GM19099 (cell line): ENCODE data around the gene CLDN10.

Experiments
- POLR2A ChIP-seq: IDR thresholded peaks from 3 replicates; pipeline ENCODE4 v1.6.1; 2011; ENCODE audit warnings: low read depth; ENCODE audit not compliant: insufficient read length; ENCODE audit errors: extremely low read depth

CLDN10 gene

DNA sequence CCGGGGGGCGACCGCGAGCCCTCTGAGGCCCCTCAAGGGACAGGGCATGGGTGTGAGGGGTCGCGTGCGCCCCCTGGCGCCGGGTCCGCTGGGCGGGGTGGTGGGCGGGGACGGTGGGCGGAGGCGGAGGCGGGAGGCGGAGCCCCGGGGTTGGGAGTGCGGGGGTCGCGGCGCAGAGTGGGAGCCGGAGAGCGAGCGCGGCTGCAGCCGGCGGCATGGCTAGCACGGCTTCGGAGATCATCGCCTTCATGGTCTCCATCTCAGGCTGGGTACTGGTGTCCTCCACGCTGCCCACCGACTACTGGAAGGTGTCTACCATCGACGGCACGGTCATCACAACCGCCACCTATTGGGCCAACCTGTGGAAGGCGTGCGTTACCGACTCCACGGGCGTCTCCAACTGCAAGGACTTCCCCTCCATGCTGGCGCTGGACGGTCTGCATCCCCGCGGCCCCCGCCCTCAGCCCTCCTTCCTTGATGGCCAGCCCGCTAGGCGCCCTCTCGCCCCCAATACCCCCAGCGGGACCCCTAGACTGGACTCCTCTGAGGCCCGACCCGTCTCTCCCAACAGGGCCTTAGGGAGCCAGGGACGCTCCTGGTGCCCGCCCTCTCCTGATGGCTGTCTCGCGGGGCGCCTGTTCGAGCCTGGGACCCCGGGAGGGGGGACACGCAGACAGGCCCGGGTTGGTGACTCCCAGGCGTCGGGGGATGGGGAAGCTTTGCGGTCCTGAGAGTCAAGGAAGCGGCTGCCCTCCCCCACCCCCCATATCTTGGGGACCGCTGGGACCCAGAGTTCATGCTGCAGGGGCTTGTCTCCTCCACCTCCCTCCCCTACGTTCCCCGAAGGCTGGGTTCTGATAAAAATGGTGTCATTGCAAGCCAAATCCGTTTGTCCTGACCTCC lies at the start of gene CLDN10:
TSS of gene CLDN10 (plus strand) at position 182 of the 903 bp plus-strand sequence. CDS start at position 216, 34 bp downstream.
- no peak for TF ChIP-seq POLR2A

GRCh38 chr13:95503662-95504061 lies 48.9 kb upstream of the CLDN10 start:
- no peak for TF ChIP-seq POLR2A

DNA sequence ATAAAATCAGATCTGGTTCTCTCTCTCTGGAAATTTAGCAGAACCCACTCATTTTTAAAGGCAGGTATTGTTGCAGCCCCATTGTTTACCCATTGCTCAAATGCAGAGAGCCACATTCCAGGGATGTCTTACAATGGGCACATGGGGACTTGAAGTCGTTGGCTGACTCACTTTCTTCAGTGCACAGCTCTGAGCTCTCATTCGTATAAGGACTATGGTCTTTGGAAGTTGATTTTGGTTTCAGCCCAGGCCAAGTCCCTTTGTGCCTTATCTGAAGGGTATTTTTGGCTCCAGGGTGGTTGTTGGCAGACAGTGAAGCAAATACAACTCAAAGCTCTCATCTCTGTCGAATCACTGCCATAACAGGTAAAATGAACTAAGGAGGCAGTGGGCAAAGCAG lies 47.3 kb upstream of the CLDN10 start:
- no peak for TF ChIP-seq POLR2A

DNA sequence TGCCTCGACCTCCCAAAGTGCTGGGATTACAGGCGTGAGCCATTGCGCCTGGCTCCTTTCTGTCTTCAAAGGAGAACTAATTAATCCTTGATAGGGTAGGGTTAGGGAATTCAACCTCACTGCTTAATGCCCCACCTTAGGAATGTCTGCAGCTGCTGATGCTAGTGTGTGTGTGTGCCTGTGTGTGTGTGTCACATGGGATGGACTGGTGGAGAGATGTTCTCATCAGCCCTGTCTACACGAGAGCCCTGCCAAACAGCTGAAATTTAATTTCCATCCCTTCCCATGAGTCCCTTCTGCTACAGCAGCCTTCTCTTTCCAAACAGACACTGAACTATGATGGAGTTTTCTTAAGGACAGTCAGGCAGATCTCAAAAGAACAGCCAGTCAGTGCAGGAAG lies 46.5 kb upstream of the CLDN10 start:
- no peak for TF ChIP-seq POLR2A

DNA sequence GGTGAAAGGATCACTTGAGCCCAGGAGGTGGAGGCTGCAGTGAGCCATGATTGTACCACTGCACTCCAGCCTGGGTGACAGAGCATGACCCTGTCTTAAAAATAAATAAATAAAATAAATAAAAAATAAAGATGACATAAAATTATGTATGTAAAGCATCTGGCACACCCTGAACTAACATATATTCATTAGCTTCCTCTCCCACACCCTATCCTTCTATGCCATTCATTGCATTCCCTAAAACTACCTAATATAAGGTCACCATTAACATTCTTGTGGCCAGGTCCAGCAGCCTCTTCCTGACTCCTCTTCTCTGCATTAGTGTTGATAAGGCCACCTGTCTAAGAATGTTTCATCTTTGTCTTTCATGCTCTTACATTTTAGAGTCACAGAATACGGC lies 44.5 kb upstream of the CLDN10 start:
- TF ChIP-seq POLR2A, result no peak

DNA sequence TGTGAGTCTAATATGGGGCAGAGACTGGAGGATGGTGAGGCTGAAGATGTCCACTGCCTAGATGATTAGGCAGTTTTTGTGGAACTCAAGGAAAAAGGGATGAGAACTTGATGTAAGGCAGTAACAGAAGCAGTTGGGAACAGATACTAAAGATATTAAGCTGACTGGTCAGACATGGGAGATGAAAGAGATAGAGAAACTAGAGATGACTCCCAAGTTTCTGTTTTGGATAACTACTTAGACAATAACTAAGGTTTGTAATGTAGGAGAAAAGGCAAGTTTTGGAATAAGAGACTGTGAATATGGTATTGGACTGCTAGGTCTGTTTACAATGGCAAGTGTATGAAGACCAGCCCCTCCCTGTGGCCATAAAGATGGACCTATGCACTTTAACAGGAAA lies 43.5 kb upstream of the CLDN10 start:
- no peak for TF ChIP-seq POLR2A

- no peak for TF ChIP-seq POLR2A
Measured at GRCh38 chr13:95509521-95510310, 42.8 kb upstream of the CLDN10 start.

DNA sequence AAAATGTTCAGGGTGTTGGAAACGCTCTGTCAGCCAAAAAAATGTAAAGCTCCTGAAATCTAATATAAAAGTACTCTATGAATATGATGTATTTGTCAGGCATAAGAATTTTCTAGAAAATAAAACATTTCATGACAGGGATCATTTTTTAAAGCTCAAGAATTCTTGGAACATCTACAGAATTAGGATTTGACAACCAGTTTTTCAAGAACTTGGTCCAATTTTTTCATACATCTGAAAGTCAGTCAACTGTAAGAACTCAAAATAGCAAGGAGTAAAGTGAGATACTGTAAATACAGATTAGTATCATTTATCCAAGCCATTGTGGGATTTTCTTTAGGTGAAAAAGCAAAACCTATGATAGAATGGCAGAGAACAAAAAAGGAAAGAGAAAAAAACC lies 41.6 kb upstream of the CLDN10 start:
- no peak for TF ChIP-seq POLR2A

GRCh38 chr13:95512424-95512823 lies 40.1 kb upstream of the CLDN10 start:
- TF ChIP-seq POLR2A, result no peak

DNA sequence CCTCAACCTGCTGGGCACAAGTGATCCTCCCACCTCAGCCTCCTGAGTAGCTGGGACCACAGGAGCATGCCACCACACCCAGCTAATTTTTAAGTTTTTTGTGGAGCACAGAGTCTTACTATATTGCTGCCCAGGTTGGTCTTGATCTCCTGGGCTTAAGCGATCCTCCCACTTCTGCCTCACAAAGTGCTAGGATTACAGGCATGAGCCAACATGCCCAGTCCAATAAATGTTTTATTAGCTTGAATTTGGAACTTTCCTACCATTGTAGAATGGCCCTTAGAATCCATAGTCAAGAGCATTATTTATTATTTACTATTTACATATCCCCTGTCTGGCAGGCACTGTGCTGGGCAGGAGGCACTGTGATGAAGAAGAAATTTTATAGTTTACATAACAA lies 39.6 kb upstream of the CLDN10 start:
- TF ChIP-seq POLR2A, result no peak

GRCh38 chr13:95516021-95516420 lies 36.5 kb upstream of the CLDN10 start:
- TF ChIP-seq POLR2A, result no peak

DNA sequence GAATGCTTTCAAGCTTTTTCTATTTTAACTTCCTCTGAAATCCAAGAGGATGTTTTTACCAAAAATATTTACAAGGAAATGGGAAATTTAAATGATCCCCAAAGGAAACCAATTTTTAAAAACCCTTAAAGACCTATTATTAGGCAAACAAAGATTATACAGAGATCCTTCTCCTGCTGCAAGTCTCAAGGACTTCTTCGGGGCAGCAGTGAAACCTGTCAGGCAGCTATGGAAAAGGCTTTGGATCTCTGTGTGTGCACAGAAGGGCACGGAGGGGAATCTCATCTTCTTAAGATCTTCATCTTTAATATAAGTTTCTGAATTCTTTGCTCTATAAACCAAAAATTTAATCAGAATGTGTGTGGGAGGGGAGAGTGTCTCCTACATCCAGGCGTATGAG lies 36.0 kb upstream of the CLDN10 start:
- TF ChIP-seq POLR2A, result no peak

DNA sequence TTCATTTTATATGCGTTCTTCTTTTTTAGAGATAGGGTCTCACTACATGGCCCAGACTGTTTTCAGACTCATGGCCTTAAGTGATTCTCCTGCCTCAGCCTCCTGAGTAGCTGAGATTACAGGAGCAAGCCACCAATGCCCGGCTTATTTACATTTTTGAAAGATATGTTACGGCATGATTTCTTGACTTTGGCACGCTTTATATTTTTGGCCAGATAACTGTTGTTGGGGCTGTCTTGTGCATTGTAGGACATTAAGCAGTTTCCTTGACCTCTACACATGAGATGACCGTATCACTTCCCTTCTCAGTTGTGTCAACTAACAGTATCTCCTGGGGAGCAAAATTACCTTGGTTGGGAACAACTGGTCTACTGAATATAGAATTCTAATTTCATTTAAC lies 28.9 kb upstream of the CLDN10 start:
- no peak for TF ChIP-seq POLR2A

DNA sequence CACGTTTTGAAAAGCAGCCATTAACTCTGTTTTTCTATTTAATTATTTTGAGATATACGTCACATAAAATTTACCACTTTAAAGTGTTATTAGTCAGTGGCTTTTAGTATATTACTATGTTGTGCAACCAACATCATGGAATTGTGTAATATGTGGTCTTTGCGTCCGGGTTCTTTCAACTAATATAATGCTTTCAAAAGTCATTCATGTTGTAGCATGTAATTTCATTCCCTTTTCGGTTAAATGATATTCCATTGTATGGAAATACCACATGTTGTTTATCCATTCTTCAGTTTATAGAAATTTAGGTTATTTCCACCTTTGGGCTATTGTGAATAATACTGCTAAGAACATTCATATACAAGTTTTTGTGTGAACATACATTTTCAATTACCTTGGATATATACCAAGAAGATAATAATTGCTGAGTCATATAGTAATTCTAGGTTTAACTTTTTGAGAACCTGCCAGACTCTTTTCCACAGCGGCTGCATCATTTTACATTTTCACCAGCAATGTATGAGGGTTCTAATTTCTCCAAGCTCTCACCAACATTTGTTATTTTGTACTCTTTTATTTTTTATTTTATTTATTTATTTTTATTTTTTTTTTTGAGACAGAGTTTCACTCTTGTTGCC lies 28.1 kb upstream of the CLDN10 start:
- TF ChIP-seq POLR2A, result no peak

DNA sequence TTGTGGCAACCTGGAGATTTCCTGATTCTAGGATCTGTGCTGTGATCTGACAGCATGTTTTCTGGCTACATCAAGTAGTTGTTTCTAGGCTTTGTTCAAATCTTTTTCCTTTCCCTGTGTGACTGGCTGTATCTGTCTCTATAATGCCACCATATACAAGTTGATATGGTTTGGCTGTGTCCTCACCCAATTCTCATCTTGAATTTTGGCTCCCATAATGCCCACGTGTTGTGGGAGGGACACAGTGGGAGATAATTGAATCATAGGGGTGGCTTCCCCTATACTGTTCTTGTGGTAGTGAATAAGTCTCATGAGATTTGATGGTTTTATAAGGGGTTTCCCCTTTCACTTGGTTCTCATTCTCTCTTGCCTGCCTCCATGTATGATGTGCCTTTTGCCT lies 24.6 kb upstream of the CLDN10 start:
- no peak for TF ChIP-seq POLR2A

GRCh38 chr13:95530178-95530577 lies 22.3 kb upstream of the CLDN10 start:
- no peak for TF ChIP-seq POLR2A

- TF ChIP-seq POLR2A, result no peak
Measured at GRCh38 chr13:95533545-95534160, 18.9 kb upstream of the CLDN10 start.
